ENCODE measurements around the gene RBKS. TPM values are rescaled to one million over a fixed set of nuclear protein-coding genes. Genes with fewer than 3 reads are reported as not detected.

RBKS gene
- total RNA-seq, 4 donors from 2014 or later = 0.63 to 5.8 (median 2.5) TPM

- no peak overlapping the region for H3K4me3 ChIP-seq
- 39% methylated on average over 3 of the region's 3 CpGs for WGBS
- H3K9me3 ChIP-seq = no peaks in the 10 kb centered on the region
- H3K4me1 ChIP-seq = peaks cover 8 to 15% (median 11%) of the 10 kb centered on the region in 4 donors
- peak overlapping the region; percentile 4 to 57 (median 55) for H3K27ac ChIP-seq (replicated peaks in 1 of 4)
- TF ChIP-seq POLR2A (IDR thresholded peaks at IDR 0.05; ENCODE audit: low read depth) = no peak
- peak in 1 of 2 donors; percentile 26 for TF ChIP-seq POLR2AphosphoS5 (IDR thresholded peaks at IDR 0.05)
- peak; percentile 45 for DNase-seq (ENCODE audit: extremely low spot score)
- no peaks in the 10 kb centered on the region for H3K36me3 ChIP-seq
- intact Hi-C loops (cut with DNase I) = loop anchor here (5.0 kb wide), 2 partner anchors 48 to 78 kb away; no protein-coding TSS in a partner anchor
- H3K27me3 ChIP-seq = no peaks in the 10 kb centered on the region
Observed at GRCh38 chr2:27809761-27810241, 80.4 kb downstream of the RBKS start.

- no peak overlapping the region for H3K4me3 ChIP-seq
- no peaks in the 10 kb centered on the region for H3K9me3 ChIP-seq
- H3K27ac ChIP-seq (replicated peaks in 1 of 4) = peak overlapping the region; percentile 4 to 57 (median 55)
- WGBS = 89% methylated on average over 2 of the region's 3 CpGs
- peaks cover 8 to 21% (median 11%) of the 10 kb centered on the region in 4 donors for H3K4me1 ChIP-seq
- TF ChIP-seq POLR2AphosphoS5 (IDR thresholded peaks at IDR 0.05) (no peak), EP300 (IDR thresholded peaks at IDR 0.05) (no peak), POLR2A (IDR thresholded peaks at IDR 0.05; ENCODE audit: low read depth) (no peak), CTCF (IDR thresholded peaks at IDR 0.05) (no peak)
- no peaks in the 10 kb centered on the region for H3K27me3 ChIP-seq
- H3K36me3 ChIP-seq = no peaks in the 10 kb centered on the region
- intact Hi-C loops (cut with DNase I) = loop anchor here (5.0 kb wide), 1 partner anchor 78 kb away; no protein-coding TSS in a partner anchor
- DNase-seq (ENCODE audit: extremely low spot score) = peak; percentile 62
Observed at GRCh38 chr2:27808984-27809383, 81.2 kb downstream of the RBKS start.

DNA sequence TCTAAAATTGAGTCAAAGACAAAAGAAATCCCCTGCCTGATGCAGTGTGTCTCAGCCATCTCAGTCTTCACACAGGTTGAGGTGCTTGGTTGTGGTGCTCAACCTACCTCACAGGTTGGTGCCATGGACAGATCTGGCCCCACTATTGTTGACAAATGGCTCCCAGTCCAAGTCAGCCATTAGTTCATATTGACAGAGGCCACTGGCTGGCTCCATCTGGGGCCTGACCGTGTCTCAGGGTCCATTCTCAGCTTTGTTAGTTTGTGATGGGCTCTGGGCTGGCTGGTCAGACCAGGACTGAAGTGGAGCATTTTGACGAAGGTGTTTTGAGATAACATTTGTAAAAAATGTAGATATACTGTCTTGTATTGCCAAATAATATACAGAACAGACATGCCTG lies 81.8 kb downstream of the RBKS start:
- intact Hi-C loops (cut with DNase I) = loop anchor here (5.0 kb wide), 1 partner anchor 79 kb away; no protein-coding TSS in a partner anchor

GRCh38 chr2:27807476-27807875 lies 82.7 kb downstream of the RBKS start:
- Histone ChIP-seq H3K9me3 (no peaks in the 10 kb centered on the region), H3K36me3 (no peaks in the 10 kb centered on the region), H3K27me3 (no peaks in the 10 kb centered on the region), H3K4me3 (no peak overlapping the region), H3K4me1 (peaks cover 11 to 26% (median 12%) of the 10 kb centered on the region in 4 donors), H3K27ac (replicated peaks in 1 of 4) (no peak overlapping the region)
- TF ChIP-seq CTCF (IDR thresholded peaks at IDR 0.05) (peak; percentile 39 to 61 (median 52)), POLR2A (IDR thresholded peaks at IDR 0.05; ENCODE audit: low read depth) (no peak)
- no peak for DNase-seq (ENCODE audit: extremely low spot score)
- intact Hi-C loops (cut with DNase I) = loop anchor here (5.0 kb wide), 1 partner anchor 80 kb away; no protein-coding TSS in a partner anchor
- WGBS = 78% methylated on average over 4 of the region's 4 CpGs

More for the DNA sequence above, 81.8 kb downstream of the RBKS start:
- Histone ChIP-seq H3K9me3 (no peaks in the 10 kb centered on the region), H3K27ac (replicated peaks in 1 of 4) (peak overlapping the region in 1 of 4 donors; percentile 53), H3K27me3 (no peaks in the 10 kb centered on the region), H3K4me1 (peaks cover 8 to 21% (median 11%) of the 10 kb centered on the region in 4 donors), H3K4me3 (no peak overlapping the region), H3K36me3 (no peaks in the 10 kb centered on the region)
- WGBS = 95% methylated on average over 2 of the region's 2 CpGs
- TF ChIP-seq POLR2A (IDR thresholded peaks at IDR 0.05; ENCODE audit: low read depth) = no peak
- no peak for TF ChIP-seq POLR2AphosphoS5 (IDR thresholded peaks at IDR 0.05)
- TF ChIP-seq EP300 (IDR thresholded peaks at IDR 0.05) = no peak
- TF ChIP-seq CTCF (IDR thresholded peaks at IDR 0.05) = no peak
- DNase-seq (ENCODE audit: extremely low spot score) = peak; percentile 55

GRCh38 chr2:27806311-27807059 lies 83.7 kb downstream of the RBKS start:
- Histone ChIP-seq H3K27ac (replicated peaks in 1 of 4) (no peak overlapping the region), H3K9me3 (no peaks in the 10 kb centered on the region), H3K27me3 (no peaks in the 10 kb centered on the region), H3K36me3 (no peaks in the 10 kb centered on the region), H3K4me3 (no peak overlapping the region), H3K4me1 (peaks cover 11 to 34% (median 14%) of the 10 kb centered on the region in 4 donors)
- intact Hi-C loops (cut with DNase I) = loop anchor here (5.0 kb wide), 1 partner anchor 81 kb away; no protein-coding TSS in a partner anchor
- TF ChIP-seq POLR2A (IDR thresholded peaks at IDR 0.05; ENCODE audit: low read depth) (no peak), CTCF (IDR thresholded peaks at IDR 0.05) (no peak), EP300 (IDR thresholded peaks at IDR 0.05) (no peak), POLR2AphosphoS5 (IDR thresholded peaks at IDR 0.05) (no peak)
- 96% methylated on average over 5 of the region's 5 CpGs for whole genome bisulfite sequencing
- DNase-seq (ENCODE audit: extremely low spot score) = no peak

All from esophagus muscularis mucosa (tissue), 4 donors.